HEK293 (cell line): ENCODE results near the gene FGF9.

Experiments
- GLIS2 ChIP-seq: fragments of 450-650 bp; formaldehyde crosslinking; IDR thresholded peaks from 2 replicates; pipeline ENCODE4 v1.5.1; 2016; ENCODE audit warnings: missing biosample characterization, missing genetic modification characterization
- KLF16 ChIP-seq: fragments of 450-650 bp; formaldehyde crosslinking; IDR thresholded peaks from 2 replicates; pipeline ENCODE4 v1.5.1; 2017; ENCODE audit warnings: missing biosample characterization, missing genetic modification characterization
- PRDM1 ChIP-seq: fragments of 450-650 bp; formaldehyde crosslinking; IDR thresholded peaks from 2 replicates; pipeline ENCODE4; 2016; ENCODE audit warnings: missing biosample characterization, missing genetic modification characterization
- SALL2 ChIP-seq: fragments of 450-650 bp; formaldehyde crosslinking; IDR thresholded peaks from 2 replicates; pipeline ENCODE4 v1.5.0; 2017; ENCODE audit warnings: missing biosample characterization, mild to moderate bottlenecking, missing genetic modification characterization, borderline replicate concordance
- TRIM28 ChIP-seq: IDR thresholded peaks from 2 replicates; pipeline ENCODE4 v1.6.1; 2011; ENCODE audit warnings: low read length, control low read depth, borderline replicate concordance
- ZNF114 ChIP-seq: fragments of 450-650 bp; formaldehyde crosslinking; IDR thresholded peaks from 2 replicates; pipeline ENCODE4 v1.5.0; 2017; ENCODE audit warnings: missing biosample characterization, missing genetic modification characterization
- ZNF121 ChIP-seq: fragments of 450-650 bp; formaldehyde crosslinking; IDR thresholded peaks from 2 replicates; pipeline ENCODE4 v1.5.1; 2016; ENCODE audit warnings: missing biosample characterization, missing genetic modification characterization
- ZNF266 ChIP-seq: fragments of 450-650 bp; formaldehyde crosslinking; IDR thresholded peaks from 2 replicates; pipeline ENCODE4 v1.5.1; 2016; ENCODE audit warnings: missing biosample characterization, missing genetic modification characterization, low read depth
- ZNF354C ChIP-seq: fragments of 450-650 bp; formaldehyde crosslinking; IDR thresholded peaks from 2 replicates; pipeline ENCODE4 v1.5.1; 2016; ENCODE audit warnings: missing biosample characterization, missing genetic modification characterization, low read depth, borderline replicate concordance
- ZNF747 ChIP-seq: fragments of 450-650 bp; formaldehyde crosslinking; IDR thresholded peaks from 2 replicates; pipeline ENCODE4 v1.5.1; 2016; ENCODE audit warnings: missing biosample characterization, missing genetic modification characterization
- TF ChIP-seq, protein P1 (sequence below): fragments of 450-650 bp; formaldehyde crosslinking; conservative IDR thresholded peaks from 2 replicates; pipeline ENCODE4 v1.5.1; 2016; ENCODE audit warnings: low read depth, missing biosample characterization, missing genetic modification characterization
- TF ChIP-seq, protein P2 (sequence below): fragments of 450-650 bp; formaldehyde crosslinking; IDR thresholded peaks from 2 replicates; pipeline ENCODE4 v1.5.1; 2016; ENCODE audit warnings: missing biosample characterization, missing genetic modification characterization
- TF ChIP-seq, protein P3 (sequence below): fragments of 450-650 bp; formaldehyde crosslinking; IDR thresholded peaks from 2 replicates; pipeline ENCODE4 v1.5.1; 2016; ENCODE audit warnings: missing biosample characterization, missing genetic modification characterization
- TF ChIP-seq, protein P4 (sequence below): fragments of 450-650 bp; formaldehyde crosslinking; IDR thresholded peaks from 2 replicates; pipeline ENCODE4 v1.5.1; 2017; ENCODE audit warnings: missing biosample characterization, missing genetic modification characterization
- TF ChIP-seq, protein P5 (sequence below): fragments of 450-650 bp; formaldehyde crosslinking; IDR thresholded peaks from 2 replicates; pipeline ENCODE4 v1.5.1; 2016; ENCODE audit warnings: missing biosample characterization, missing genetic modification characterization, borderline replicate concordance
- TF ChIP-seq, protein P6 (sequence below): fragments of 450-650 bp; formaldehyde crosslinking; conservative IDR thresholded peaks from 2 replicates; pipeline ENCODE4 v1.5.1; 2016; ENCODE audit warnings: low read depth, missing biosample characterization, missing genetic modification characterization

FGF9 gene

DNA sequence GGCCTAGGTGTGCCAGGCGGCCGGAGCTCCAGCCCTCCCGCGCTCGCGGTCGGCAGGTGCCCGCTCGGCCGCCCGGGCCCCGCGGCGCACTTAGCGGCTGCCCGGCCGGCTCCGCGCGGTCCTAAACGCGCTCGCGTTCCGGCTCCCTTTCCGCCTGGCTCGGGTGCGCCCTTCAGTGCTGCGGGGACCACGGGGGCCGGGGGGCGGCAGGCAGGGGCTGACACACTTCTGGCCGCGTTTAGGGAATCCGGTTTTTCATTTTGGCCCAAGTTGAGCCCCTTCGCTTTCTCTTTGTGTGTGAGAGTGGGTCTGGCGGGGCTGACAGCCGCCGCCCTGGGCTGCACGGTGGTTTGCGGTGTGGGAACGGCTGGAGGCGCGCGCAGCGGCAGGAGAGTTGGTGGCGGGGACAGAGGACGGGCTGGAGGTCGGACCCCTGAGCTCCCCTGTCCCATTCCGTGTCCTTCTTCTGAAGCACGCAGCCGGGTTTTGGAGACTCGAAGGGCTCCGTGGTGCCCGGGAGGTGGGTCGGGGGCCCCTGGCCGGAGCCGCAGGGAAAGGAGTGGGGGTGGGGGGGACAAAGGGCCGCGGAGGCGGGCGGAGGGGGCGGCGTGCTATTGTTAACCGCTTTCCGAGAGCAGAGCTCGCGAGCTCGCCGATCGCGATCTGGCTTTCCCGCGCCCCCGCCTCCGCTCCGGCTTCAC is 3.1 kb downstream of the FGF9 start (continued):
- TF ChIP-seq, protein P1, sequence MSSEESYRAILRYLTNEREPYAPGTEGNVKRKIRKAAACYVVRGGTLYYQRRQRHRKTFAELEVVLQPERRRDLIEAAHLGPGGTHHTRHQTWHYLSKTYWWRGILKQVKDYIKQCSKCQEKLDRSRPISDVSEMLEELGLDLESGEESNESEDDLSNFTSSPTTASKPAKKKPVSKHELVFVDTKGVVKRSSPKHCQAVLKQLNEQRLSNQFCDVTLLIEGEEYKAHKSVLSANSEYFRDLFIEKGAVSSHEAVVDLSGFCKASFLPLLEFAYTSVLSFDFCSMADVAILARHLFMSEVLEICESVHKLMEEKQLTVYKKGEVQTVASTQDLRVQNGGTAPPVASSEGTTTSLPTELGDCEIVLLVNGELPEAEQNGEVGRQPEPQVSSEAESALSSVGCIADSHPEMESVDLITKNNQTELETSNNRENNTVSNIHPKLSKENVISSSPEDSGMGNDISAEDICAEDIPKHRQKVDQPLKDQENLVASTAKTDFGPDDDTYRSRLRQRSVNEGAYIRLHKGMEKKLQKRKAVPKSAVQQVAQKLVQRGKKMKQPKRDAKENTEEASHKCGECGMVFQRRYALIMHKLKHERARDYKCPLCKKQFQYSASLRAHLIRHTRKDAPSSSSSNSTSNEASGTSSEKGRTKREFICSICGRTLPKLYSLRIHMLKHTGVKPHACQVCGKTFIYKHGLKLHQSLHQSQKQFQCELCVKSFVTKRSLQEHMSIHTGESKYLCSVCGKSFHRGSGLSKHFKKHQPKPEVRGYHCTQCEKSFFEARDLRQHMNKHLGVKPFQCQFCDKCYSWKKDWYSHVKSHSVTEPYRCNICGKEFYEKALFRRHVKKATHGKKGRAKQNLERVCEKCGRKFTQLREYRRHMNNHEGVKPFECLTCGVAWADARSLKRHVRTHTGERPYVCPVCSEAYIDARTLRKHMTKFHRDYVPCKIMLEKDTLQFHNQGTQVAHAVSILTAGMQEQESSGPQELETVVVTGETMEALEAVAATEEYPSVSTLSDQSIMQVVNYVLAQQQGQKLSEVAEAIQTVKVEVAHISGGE = peak; percentile 75
- TF ChIP-seq, protein P2, sequence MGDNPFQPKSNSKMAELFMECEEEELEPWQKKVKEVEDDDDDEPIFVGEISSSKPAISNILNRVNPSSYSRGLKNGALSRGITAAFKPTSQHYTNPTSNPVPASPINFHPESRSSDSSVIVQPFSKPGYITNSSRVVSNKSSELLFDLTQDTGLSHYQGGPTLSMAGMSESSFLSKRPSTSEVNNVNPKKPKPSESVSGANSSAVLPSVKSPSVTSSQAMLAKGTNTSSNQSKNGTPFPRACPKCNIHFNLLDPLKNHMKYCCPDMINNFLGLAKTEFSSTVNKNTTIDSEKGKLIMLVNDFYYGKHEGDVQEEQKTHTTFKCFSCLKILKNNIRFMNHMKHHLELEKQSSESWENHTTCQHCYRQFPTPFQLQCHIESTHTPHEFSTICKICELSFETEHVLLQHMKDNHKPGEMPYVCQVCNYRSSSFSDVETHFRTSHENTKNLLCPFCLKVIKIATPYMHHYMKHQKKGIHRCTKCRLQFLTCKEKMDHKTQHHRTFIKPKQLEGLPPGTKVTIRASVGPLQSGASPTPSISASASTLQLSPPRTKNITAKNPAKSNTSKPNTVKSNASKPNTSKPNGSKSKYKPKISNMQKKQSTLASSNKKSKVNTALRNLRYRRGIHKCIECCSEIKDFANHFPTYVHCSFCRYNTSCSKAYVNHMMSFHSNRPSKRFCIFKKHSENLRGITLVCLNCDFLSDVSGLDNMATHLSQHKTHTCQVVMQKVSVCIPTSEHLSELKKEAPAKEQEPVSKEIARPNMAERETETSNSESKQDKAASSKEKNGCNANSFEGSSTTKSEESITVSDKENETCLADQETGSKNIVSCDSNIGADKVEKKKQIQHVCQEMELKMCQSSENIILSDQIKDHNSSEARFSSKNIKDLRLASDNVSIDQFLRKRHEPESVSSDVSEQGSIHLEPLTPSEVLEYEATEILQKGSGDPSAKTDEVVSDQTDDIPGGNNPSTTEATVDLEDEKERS (tag by site-specific recombination) = no peak
- TF ChIP-seq ZNF114 (tag by site-specific recombination) (no peak), ZNF747 (tag by site-specific recombination) (no peak), ZNF121 (tag by site-specific recombination) (no peak), KLF16 (peak; percentile 27; the same call in 1 of the 2 replicates), TRIM28 (no peak), SALL2 (tag by site-specific recombination) (no peak), PRDM1 (no peak; the same call in 1 of the 2 replicates), GLIS2 (tag by site-specific recombination) (peak; percentile 49), ZNF354C (tag by site-specific recombination) (no peak), ZNF266 (tag by site-specific recombination) (no peak)
- TF ChIP-seq, protein P3, sequence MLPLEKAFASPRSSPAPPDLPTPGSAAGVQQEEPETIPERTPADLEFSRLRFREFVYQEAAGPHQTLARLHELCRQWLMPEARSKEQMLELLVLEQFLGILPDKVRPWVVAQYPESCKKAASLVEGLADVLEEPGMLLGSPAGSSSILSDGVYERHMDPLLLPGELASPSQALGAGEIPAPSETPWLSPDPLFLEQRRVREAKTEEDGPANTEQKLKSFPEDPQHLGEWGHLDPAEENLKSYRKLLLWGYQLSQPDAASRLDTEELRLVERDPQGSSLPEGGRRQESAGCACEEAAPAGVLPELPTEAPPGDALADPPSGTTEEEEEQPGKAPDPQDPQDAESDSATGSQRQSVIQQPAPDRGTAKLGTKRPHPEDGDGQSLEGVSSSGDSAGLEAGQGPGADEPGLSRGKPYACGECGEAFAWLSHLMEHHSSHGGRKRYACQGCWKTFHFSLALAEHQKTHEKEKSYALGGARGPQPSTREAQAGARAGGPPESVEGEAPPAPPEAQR (tag by site-specific recombination) = no peak
- TF ChIP-seq, protein P4, sequence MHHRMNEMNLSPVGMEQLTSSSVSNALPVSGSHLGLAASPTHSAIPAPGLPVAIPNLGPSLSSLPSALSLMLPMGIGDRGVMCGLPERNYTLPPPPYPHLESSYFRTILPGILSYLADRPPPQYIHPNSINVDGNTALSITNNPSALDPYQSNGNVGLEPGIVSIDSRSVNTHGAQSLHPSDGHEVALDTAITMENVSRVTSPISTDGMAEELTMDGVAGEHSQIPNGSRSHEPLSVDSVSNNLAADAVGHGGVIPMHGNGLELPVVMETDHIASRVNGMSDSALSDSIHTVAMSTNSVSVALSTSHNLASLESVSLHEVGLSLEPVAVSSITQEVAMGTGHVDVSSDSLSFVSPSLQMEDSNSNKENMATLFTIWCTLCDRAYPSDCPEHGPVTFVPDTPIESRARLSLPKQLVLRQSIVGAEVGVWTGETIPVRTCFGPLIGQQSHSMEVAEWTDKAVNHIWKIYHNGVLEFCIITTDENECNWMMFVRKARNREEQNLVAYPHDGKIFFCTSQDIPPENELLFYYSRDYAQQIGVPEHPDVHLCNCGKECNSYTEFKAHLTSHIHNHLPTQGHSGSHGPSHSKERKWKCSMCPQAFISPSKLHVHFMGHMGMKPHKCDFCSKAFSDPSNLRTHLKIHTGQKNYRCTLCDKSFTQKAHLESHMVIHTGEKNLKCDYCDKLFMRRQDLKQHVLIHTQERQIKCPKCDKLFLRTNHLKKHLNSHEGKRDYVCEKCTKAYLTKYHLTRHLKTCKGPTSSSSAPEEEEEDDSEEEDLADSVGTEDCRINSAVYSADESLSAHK (tag by site-specific recombination) = no peak
- TF ChIP-seq, protein P5, sequence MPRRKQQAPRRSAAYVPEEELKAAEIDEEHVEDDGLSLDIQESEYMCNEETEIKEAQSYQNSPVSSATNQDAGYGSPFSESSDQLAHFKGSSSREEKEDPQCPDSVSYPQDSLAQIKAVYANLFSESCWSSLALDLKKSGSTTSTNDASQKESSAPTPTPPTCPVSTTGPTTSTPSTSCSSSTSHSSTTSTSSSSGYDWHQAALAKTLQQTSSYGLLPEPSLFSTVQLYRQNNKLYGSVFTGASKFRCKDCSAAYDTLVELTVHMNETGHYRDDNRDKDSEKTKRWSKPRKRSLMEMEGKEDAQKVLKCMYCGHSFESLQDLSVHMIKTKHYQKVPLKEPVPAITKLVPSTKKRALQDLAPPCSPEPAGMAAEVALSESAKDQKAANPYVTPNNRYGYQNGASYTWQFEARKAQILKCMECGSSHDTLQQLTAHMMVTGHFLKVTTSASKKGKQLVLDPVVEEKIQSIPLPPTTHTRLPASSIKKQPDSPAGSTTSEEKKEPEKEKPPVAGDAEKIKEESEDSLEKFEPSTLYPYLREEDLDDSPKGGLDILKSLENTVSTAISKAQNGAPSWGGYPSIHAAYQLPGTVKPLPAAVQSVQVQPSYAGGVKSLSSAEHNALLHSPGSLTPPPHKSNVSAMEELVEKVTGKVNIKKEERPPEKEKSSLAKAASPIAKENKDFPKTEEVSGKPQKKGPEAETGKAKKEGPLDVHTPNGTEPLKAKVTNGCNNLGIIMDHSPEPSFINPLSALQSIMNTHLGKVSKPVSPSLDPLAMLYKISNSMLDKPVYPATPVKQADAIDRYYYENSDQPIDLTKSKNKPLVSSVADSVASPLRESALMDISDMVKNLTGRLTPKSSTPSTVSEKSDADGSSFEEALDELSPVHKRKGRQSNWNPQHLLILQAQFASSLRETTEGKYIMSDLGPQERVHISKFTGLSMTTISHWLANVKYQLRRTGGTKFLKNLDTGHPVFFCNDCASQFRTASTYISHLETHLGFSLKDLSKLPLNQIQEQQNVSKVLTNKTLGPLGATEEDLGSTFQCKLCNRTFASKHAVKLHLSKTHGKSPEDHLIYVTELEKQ (tag by site-specific recombination) = no peak
- TF ChIP-seq, protein P6, sequence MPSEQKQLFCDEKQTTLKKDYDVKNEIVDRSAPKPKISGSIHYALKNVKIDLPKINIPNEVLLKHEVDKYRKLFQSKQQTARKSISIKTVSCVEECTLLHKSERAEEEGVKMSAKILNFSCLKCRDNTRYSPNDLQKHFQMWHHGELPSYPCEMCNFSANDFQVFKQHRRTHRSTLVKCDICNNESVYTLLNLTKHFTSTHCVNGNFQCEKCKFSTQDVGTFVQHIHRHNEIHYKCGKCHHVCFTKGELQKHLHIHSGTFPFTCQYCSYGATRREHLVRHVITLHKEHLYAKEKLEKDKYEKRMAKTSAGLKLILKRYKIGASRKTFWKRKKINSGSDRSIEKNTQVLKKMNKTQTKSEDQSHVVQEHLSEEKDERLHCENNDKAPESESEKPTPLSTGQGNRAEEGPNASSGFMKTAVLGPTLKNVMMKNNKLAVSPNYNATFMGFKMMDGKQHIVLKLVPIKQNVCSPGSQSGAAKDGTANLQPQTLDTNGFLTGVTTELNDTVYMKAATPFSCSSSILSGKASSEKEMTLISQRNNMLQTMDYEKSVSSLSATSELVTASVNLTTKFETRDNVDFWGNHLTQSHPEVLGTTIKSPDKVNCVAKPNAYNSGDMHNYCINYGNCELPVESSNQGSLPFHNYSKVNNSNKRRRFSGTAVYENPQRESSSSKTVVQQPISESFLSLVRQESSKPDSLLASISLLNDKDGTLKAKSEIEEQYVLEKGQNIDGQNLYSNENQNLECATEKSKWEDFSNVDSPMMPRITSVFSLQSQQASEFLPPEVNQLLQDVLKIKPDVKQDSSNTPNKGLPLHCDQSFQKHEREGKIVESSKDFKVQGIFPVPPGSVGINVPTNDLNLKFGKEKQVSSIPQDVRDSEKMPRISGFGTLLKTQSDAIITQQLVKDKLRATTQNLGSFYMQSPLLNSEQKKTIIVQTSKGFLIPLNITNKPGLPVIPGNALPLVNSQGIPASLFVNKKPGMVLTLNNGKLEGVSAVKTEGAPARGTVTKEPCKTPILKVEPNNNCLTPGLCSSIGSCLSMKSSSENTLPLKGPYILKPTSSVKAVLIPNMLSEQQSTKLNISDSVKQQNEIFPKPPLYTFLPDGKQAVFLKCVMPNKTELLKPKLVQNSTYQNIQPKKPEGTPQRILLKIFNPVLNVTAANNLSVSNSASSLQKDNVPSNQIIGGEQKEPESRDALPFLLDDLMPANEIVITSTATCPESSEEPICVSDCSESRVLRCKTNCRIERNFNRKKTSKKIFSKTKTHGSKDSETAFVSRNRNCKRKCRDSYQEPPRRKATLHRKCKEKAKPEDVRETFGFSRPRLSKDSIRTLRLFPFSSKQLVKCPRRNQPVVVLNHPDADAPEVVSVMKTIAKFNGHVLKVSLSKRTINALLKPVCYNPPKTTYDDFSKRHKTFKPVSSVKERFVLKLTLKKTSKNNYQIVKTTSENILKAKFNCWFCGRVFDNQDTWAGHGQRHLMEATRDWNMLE (tag by site-specific recombination) = no peak
